ENCODE measurements around the gene ROBO1. TPM values are rescaled to one million over a fixed set of nuclear protein-coding genes. Genes with fewer than 3 reads are reported as not detected.
"Not testable (repeated sequence)": the region's sequence is repeated elsewhere in the genome, so short reads cannot be mapped to it uniquely, and the experiment has no call there.

ROBO1 gene
- total RNA-seq, 1 experiment from 2014 or later = 24.7 TPM

GRCh38 chr3:78701537-78701936 lies 1066.3 kb downstream of the ROBO1 start:
- DNase-seq (ENCODE audit: low spot score) = no peak

GRCh38 chr3:78698431-78698830 lies 1069.4 kb downstream of the ROBO1 start:
- DNase-seq (ENCODE audit: low spot score) = no peak

GRCh38 chr3:78697426-78697825 lies 1070.4 kb downstream of the ROBO1 start:
- no peak for DNase-seq (ENCODE audit: low spot score)

- DNase-seq (ENCODE audit: low spot score) = no peak
Observed at GRCh38 chr3:78690766-78691165, 1077.0 kb downstream of the ROBO1 start.

- DNase-seq (ENCODE audit: low spot score) = no peak
Observed at GRCh38 chr3:78689378-78689777, 1078.4 kb downstream of the ROBO1 start.

- no peak for DNase-seq (ENCODE audit: low spot score)
Observed at GRCh38 chr3:78687520-78687919, 1080.3 kb downstream of the ROBO1 start.

GRCh38 chr3:78683284-78683683 lies 1084.5 kb downstream of the ROBO1 start:
- no peak for DNase-seq (ENCODE audit: low spot score)

GRCh38 chr3:78675119-78675805 lies 1092.5 kb downstream of the ROBO1 start:
- not testable (repeated sequence) for DNase-seq (ENCODE audit: low spot score)

GRCh38 chr3:78670746-78671145 lies 1097.1 kb downstream of the ROBO1 start:
- no peak for DNase-seq (ENCODE audit: low spot score)

GRCh38 chr3:78670094-78670493 lies 1097.7 kb downstream of the ROBO1 start:
- DNase-seq (ENCODE audit: low spot score) = no peak

GRCh38 chr3:78668302-78668701 lies 1099.5 kb downstream of the ROBO1 start:
- no peak for DNase-seq (ENCODE audit: low spot score)

- DNase-seq (ENCODE audit: low spot score) = no peak
Observed at GRCh38 chr3:78666470-78666800, 1101.4 kb downstream of the ROBO1 start.

- no peak for DNase-seq (ENCODE audit: low spot score)
Observed at GRCh38 chr3:78665776-78666469, 1101.9 kb downstream of the ROBO1 start.

- DNase-seq (ENCODE audit: low spot score) = no peak
Observed at GRCh38 chr3:78665101-78665500, 1102.7 kb downstream of the ROBO1 start.

- no peak for DNase-seq (ENCODE audit: low spot score)
Observed at GRCh38 chr3:78660957-78661356, 1106.8 kb downstream of the ROBO1 start.

- DNase-seq (ENCODE audit: low spot score) = peak; percentile 4
Observed at GRCh38 chr3:78659386-78659987, 1108.3 kb downstream of the ROBO1 start.

GRCh38 chr3:78647726-78648125 lies 1120.1 kb downstream of the ROBO1 start:
- DNase-seq (ENCODE audit: low spot score) = no peak

GRCh38 chr3:78645628-78646310 lies 1122.0 kb downstream of the ROBO1 start:
- DNase-seq (ENCODE audit: low spot score) = peak; percentile 48

GRCh38 chr3:78644847-78645246 lies 1123.0 kb downstream of the ROBO1 start:
- no peak for DNase-seq (ENCODE audit: low spot score)

GRCh38 chr3:78642226-78643035 lies 1125.4 kb downstream of the ROBO1 start:
- DNase-seq (ENCODE audit: low spot score) = no peak

GRCh38 chr3:78641703-78642102 lies 1126.1 kb downstream of the ROBO1 start:
- no peak for DNase-seq (ENCODE audit: low spot score)

GRCh38 chr3:78634316-78634715 lies 1133.5 kb downstream of the ROBO1 start:
- DNase-seq (ENCODE audit: low spot score) = no peak

Measured in H4 (cell line).